Bronchial epithelial cell (primary cell): ENCODE results near the gene DSC2. TPM values are rescaled to one million over a fixed set of nuclear protein-coding genes. Genes with fewer than 3 reads are reported as not detected.
"Not testable (repeated sequence)": the region's sequence is repeated elsewhere in the genome, so short reads cannot be mapped to it uniquely, and the experiment has no call there.

Experiments
- DNase-seq: peaks from one replicate; pipeline ENCODE4 v3.0.0-alpha.2; 2010; ENCODE audit warnings: low read depth
- FAIRE-seq: peaks from 2 replicates; lab custom pipeline; 2011; peaks lifted over from hg19 to GRCh38; lab: Jason Lieb, UNC
- H3K27me3 ChIP-seq: 2 replicates; pipeline ENCODE4 v1.5.1; 2011; ENCODE audit warnings: low read length; ENCODE audit not compliant: control insufficient read depth, insufficient read depth
- H3K36me3 ChIP-seq: 2 replicates; pipeline ENCODE4 v1.5.1; 2011; ENCODE audit warnings: low read length; ENCODE audit not compliant: control insufficient read depth, insufficient read depth
- H3K4me3 ChIP-seq: 2 replicates; pipeline ENCODE4 v1.5.1; 2011; ENCODE audit warnings: mild to moderate bottlenecking, low read depth, low read length, control low read depth
- CTCF ChIP-seq: IDR thresholded peaks from 2 replicates; pipeline ENCODE4 v1.5.1; 2011; ENCODE audit warnings: mild to moderate bottlenecking, moderate library complexity, low read length, control low read depth, inconsistent platforms; ENCODE audit not compliant: insufficient read depth, severe bottlenecking
- total RNA-seq: library from RNA; depleted of rRNA; stranded (reverse); fragments of >200 nt; gene quantifications from 2 replicates; pipeline ENCODE4 v1.2.1, GENCODE V29; 2014

The DSC2 gene
- total RNA-seq, 1 donor from 2014 or later, result 49.0 TPM

GRCh38 chr18:31041271-31042083 is 60.7 kb downstream of the DSC2 start:
- H3K27me3 ChIP-seq, result no peaks in the 10 kb centered on the region
- no peak for FAIRE-seq
- no peaks in the 10 kb centered on the region for H3K36me3 ChIP-seq
- DNase-seq, result peak; percentile 36
- TF ChIP-seq CTCF, result no peak
- H3K4me3 ChIP-seq, result peak overlapping the region; percentile 92

GRCh38 chr18:31040686-31041270 is 61.4 kb downstream of the DSC2 start:
- Histone ChIP-seq H3K36me3 (no peaks in the 10 kb centered on the region), H3K4me3 (peak overlapping the region; percentile 92), H3K27me3 (no peaks in the 10 kb centered on the region)
- DNase-seq (peak; percentile 44), FAIRE-seq (no peak)
- TF ChIP-seq CTCF, result no peak

- Histone ChIP-seq H3K4me3 (no peak overlapping the region), H3K36me3 (no peaks in the 10 kb centered on the region), H3K27me3 (no peaks in the 10 kb centered on the region)
- DNase-seq, result peak; percentile 78
- no peak for TF ChIP-seq CTCF
- no peak for FAIRE-seq
These were observed 62.8 kb downstream of the DSC2 start for GRCh38 chr18:31039426-31039825.

- not testable (repeated sequence) for H3K36me3 ChIP-seq, DNase-seq, H3K27me3 ChIP-seq, FAIRE-seq, H3K4me3 ChIP-seq
These were observed 64.5 kb downstream of the DSC2 start for GRCh38 chr18:31037686-31038085.

- H3K4me3 ChIP-seq, result no peak overlapping the region
These were observed 67.7 kb downstream of the DSC2 start for GRCh38 chr18:31034541-31034940.

More at GRCh38 chr18:31034541-31034940, 67.7 kb downstream of the DSC2 start:
- no peaks in the 10 kb centered on the region for H3K27me3 ChIP-seq
- peaks cover 2% of the 10 kb centered on the region for H3K36me3 ChIP-seq
- no peak for TF ChIP-seq CTCF
- DNase-seq, result no peak
- FAIRE-seq, result no peak
